G401 (cell line): ENCODE data around the gene NAA16. TPM values are rescaled to one million over a fixed set of nuclear protein-coding genes. Genes with fewer than 3 reads are reported as not detected.
"Not testable (repeated sequence)": the region's sequence is repeated elsewhere in the genome, so short reads cannot be mapped to it uniquely, and the experiment has no call there.

Source experiments
- DNase-seq: peaks from one replicate; pipeline ENCODE4 v3.0.0-alpha.2; 2015; ENCODE audit warnings: low spot score
- in situ Hi-C: cut with HindIII; loops from 2 replicates; pipeline ENCODE4 v1.10.0; 2016; ENCODE audit warnings: low sequenced_read_pairs, mixed read lengths
- total RNA-seq: library from RNA; depleted of rRNA; stranded (reverse); fragments of >200 nt; shearing (Covaris generic); gene quantifications from 2 replicates; pipeline ENCODE4 v1.2.3, GENCODE V29; 2014

Gene NAA16
- total RNA-seq, 1 experiment from 2014 or later = 13.8 TPM

GRCh38 chr13:41398494-41399170, 87.6 kb downstream of the NAA16 start:
- no peak for DNase-seq
- in situ Hi-C loops = no loop called here

DNA sequence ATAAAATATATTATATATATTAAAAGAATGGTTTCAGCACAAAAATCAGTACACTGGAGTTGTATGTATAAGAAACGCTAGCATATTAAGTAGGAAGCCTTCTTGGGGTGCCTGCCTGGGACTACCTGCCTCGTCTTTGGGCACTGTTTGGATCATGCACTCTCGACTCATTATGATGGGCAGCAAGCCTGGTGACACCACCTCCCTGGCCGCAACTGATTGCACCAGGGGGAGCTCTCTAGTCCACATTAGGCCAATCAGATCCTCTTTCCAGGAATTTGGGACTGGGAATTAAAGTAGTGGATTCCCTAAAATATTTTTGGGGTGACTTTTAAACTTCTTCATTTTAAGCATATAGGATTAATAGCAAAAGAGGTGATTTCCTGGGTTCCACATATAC, 90.3 kb downstream of the NAA16 start:
- DNase-seq = no peak
- in situ Hi-C loops = no loop called here

- in situ Hi-C loops = no loop called here
- no peak for DNase-seq
These were observed 91.8 kb downstream of the NAA16 start for GRCh38 chr13:41402691-41403511.

GRCh38 chr13:41403983-41404382, 92.9 kb downstream of the NAA16 start:
- in situ Hi-C loops = no loop called here
- no peak for DNase-seq

DNA sequence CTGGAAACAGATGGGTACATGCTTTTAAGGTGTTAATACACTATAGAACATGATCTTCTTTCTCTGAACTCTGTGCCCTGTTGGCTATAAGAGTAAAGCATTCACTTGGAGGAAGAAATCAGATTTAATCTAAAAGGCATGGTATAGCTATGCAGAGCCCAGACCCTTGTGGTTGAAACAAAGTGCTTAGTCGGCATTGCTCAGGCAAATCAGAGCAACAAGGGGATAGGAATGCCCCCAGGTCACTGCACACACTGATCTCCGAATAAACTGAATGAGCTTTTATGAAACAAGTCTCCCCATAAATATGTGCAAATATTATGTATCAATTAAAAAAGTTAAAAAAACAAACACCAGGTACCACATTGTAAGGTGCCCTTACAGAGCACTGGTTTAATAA, 94.3 kb downstream of the NAA16 start:
- in situ Hi-C loops = no loop called here
- DNase-seq = no peak

DNA sequence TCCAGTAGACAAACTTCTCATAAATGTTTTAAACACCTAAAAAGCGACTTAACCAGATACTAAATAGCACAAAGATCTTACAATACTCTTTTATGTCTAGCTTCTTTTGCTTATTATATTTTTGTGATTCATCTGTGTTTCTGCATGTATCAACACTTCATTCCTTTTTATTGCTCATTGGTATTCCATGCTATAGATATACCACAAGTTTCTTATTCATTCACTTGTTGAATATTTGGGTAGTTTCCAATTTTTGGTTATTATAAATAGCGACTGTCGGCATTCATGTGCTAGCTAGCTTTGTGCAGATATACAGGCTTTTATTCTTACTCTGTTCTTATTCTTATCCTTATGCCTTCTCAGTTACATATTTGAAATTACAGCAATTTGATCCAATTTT, 96.3 kb downstream of the NAA16 start:
- in situ Hi-C loops = no loop called here
- DNase-seq = no peak

- in situ Hi-C loops = no loop called here
- DNase-seq = no peak
These were observed 97.1 kb downstream of the NAA16 start for GRCh38 chr13:41408121-41408520.

- in situ Hi-C loops = no loop called here
- DNase-seq = no peak
These were observed 97.7 kb downstream of the NAA16 start for GRCh38 chr13:41408746-41409145.

GRCh38 chr13:41409611-41410010, 98.5 kb downstream of the NAA16 start:
- in situ Hi-C loops = no loop called here
- no peak for DNase-seq

DNA sequence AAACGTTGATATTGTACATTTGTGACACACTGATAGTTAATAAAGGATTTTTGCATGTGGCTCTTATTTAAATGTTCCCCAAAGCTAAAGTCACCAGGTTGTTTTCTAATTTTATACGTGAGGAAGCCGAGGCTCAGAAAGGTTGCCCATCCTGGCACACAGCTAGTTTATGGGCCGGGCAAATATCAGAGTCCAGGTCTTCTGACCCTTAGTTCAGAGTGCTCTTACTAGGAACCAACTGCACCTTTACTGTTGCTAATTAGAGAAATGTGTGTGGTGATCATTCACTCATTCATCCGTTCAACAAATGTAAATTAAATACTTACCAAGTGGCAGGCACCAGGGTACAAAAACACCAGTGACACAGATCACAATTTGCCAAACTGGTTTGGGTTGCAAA, 100.0 kb downstream of the NAA16 start:
- in situ Hi-C loops = no loop called here
- no peak for DNase-seq

DNA sequence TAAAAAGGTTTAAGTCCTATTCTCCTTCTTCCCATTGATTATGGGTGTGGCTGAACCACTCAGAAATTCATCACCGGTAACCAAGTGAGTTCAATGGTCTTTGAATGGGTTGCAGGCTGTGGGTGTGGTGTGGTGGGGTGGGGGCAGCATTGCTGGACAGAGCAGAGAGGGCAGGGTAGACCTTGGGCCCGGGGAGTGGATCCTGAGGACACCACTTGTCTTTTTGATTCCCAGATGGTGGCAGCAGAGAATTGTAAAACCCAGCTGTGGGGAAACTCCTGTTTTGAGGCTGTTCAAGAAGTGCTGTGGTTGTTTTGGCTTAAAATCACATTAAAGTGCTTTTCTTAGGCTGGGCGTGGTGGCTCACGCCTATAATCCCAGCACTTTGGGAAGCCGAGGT, 100.5 kb downstream of the NAA16 start:
- in situ Hi-C loops = no loop called here
- DNase-seq = peak; percentile 10

- DNase-seq = no peak
- in situ Hi-C loops = no loop called here
These were observed 102.8 kb downstream of the NAA16 start for GRCh38 chr13:41413872-41414271.

GRCh38 chr13:41416276-41416675, 105.2 kb downstream of the NAA16 start:
- no peak for DNase-seq
- in situ Hi-C loops = no loop called here

GRCh38 chr13:41418027-41418426, 107.0 kb downstream of the NAA16 start:
- in situ Hi-C loops = no loop called here
- DNase-seq = no peak

- in situ Hi-C loops = no loop called here
These were observed 107.7 kb downstream of the NAA16 start for GRCh38 chr13:41418731-41419130.

DNA sequence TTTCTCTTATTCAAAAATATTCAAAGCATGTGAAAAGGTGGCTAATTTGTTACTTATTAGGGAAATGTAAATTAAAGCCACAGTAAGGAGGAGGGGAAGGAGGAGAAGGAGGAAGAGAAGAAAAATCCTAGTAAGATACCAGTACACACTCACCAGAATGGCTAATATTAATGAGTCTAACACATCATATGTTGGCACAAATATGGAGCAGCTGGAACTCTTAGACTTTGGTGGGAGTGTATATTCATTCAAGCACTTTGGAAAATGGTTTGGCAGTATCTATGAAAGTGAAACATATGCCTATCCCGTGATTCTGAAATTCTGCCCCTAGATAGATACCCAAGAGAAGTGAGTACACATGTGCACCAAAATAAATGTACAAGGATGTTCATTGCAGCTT, 108.1 kb downstream of the NAA16 start:
- in situ Hi-C loops = no loop called here
- no peak for DNase-seq

More at GRCh38 chr13:41418731-41419130, 107.7 kb downstream of the NAA16 start:
- DNase-seq = no peak

DNA sequence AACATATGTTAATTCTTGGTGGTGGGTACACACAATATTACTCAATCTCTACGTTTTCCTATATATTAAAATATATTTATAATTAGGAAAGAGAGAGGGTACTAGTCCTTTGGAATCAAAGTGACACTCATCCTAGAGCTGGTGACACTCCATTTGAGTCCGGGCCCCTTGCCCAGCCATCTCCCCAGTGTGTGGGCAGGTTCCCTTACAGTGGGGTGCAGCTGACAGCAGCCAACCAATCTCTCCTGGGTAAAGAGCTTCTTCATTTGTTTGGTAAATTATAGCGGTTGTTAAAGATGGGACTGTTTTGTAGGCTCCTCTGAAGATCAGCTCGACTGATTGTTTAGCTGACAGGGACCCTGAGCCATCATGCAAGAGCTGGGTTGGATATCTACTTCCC, 109.1 kb downstream of the NAA16 start:
- DNase-seq = no peak
- in situ Hi-C loops = no loop called here

GRCh38 chr13:41421330-41421729, 110.3 kb downstream of the NAA16 start:
- DNase-seq, in situ Hi-C loops: not testable (repeated sequence)

DNA sequence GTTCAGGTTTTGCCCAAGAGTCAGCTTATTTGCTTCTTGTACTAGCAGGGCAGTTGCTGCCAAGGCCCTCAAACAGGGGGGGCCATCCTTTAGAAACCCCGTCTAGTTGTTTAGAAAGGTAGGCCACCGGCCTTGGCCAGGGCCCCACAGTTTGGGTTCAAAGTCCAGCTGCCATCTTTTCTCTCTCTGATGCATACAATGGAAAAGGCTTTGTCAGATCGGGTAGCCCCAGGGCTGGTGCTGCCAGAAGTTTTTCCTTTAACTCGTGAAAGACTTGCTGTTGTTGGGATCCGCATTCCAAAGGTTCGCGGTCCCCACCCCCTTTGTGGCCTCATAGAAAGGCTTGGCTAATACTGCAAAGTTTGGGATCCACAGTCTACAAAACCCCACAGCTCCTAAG, 110.9 kb downstream of the NAA16 start:
- in situ Hi-C loops, DNase-seq: not testable (repeated sequence)

DNA sequence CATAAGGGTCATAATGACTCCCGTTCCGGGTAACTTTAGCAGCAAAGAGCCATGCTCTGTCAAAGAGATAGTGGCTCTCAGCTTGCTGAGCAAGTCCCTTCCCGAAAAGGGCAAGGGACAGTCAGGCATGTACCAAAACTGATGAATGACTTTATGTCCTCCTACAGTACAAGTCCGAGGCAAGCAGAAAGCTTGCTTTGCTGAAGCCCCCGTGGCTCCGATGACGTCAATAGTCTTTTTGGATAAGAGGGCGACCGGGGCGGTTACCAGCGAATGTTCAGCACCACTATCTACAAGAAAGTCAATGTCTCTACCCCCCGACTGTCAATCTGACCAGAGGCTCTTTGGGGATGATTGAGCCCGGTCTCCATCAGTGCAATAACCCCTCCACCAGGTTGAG, 112.2 kb downstream of the NAA16 start:
- in situ Hi-C loops = not testable (repeated sequence)

DNA sequence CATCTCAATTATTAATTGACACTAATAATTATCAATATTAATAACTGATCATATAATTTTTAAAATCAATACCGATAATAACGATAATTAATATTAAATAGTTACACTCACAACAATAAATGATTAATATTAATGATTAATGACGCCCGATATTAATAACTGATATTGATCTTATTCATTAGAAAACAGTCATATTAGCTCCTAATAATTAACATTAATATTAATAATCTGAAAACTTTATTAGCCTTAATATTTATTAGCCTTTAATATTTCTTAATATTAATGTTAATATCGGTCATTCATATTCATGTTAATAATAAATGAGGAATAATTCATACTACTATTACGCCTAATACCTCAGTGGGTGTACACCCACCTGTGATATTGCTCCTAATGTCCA, 113.6 kb downstream of the NAA16 start:
- in situ Hi-C loops = not testable (repeated sequence)

More for the DNA sequence above, 112.2 kb downstream of the NAA16 start:
- DNase-seq = not testable (repeated sequence)

More for the DNA sequence above, 113.6 kb downstream of the NAA16 start:
- DNase-seq = not testable (repeated sequence)
